ENCODE measurements around the gene ABCA7.

The ABCA7 gene

DNA sequence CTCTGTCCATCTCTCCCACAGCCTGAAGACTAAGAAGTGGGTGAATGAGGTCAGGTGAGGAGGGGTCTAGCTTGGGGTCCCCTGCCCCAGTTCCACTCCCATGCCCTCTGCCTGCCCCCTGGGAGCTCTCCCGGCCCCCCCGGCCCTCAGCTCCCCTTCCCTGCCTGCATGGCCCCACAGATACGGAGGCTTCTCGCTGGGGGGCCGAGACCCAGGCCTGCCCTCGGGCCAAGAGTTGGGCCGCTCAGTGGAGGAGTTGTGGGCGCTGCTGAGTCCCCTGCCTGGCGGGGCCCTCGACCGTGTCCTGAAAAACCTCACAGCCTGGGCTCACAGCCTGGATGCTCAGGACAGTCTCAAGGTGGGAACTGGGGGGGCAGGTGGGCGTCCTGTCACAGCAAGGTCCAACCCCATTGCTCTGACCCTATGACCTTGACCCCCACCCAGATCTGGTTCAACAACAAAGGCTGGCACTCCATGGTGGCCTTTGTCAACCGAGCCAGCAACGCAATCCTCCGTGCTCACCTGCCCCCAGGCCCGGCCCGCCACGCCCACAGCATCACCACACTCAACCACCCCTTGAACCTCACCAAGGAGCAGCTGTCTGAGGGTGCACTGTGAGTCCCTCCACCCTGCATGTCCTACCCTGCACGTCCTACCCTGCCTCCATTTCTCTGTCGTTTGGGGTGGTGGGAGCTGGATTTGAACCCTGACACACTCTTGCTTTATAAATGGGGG, 16.1 kb downstream of the ABCA7 start:
- Histone ChIP-seq H3K27ac (no peak overlapping the region), H3K4me3 (no peak overlapping the region)
- TF ChIP-seq, protein P1, sequence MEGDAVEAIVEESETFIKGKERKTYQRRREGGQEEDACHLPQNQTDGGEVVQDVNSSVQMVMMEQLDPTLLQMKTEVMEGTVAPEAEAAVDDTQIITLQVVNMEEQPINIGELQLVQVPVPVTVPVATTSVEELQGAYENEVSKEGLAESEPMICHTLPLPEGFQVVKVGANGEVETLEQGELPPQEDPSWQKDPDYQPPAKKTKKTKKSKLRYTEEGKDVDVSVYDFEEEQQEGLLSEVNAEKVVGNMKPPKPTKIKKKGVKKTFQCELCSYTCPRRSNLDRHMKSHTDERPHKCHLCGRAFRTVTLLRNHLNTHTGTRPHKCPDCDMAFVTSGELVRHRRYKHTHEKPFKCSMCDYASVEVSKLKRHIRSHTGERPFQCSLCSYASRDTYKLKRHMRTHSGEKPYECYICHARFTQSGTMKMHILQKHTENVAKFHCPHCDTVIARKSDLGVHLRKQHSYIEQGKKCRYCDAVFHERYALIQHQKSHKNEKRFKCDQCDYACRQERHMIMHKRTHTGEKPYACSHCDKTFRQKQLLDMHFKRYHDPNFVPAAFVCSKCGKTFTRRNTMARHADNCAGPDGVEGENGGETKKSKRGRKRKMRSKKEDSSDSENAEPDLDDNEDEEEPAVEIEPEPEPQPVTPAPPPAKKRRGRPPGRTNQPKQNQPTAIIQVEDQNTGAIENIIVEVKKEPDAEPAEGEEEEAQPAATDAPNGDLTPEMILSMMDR (IDR thresholded peaks at IDR 0.05) = no peak
- no peak for DNase-seq (ENCODE audit: low spot score)

DNA sequence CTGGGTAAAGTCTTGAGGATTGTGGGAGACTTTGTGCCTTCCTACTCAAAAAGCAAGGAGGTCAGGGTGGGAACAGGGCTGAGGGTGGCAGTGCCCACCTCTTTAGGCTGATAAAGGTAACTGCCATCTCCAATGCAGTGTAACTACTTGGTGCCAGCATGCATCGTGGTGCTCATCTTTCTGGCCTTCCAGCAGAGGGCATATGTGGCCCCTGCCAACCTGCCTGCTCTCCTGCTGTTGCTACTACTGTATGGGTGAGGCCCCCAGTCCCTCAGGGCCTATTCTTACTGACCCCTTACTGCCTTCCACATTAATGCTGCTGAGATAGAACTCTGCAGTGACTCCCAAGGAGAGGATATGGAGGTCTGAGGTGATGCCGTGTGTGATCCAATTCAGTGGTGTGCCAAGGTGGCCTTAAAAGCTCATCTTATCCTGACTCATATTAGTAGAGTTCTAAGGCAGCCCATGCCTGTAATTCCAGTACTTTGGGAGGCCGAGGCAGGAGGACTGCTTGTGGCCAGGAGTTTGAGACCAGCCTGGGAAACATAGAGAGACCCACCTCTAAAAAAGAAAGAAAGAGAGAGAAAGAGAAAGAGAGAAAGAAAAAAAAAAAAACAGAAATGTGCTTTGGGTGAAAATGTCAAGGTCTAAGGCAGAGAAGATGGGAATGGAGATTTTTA, 17.4 kb downstream of the ABCA7 start:
- TF ChIP-seq, protein P1 (IDR thresholded peaks at IDR 0.05) = no peak
- Histone ChIP-seq H3K4me3 (no peak overlapping the region), H3K27ac (no peak overlapping the region)
- no peak for DNase-seq (ENCODE audit: low spot score)

DNA sequence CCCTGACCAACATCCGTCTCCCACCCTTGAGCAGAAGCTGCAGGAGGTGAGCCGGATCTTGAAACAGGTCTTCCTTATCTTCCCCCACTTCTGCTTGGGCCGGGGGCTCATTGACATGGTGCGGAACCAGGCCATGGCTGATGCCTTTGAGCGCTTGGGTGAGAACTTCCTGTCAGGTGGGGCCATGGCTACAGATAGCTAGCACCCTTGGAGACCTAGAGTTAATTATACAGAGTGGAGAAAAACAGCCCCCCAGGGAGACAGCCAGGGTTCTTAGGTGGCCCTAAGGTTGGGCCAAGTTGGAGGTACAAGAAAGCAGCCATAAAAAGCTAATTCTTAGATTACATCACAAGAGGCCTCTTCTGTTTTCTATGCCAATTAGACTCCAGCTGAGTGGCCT, 18.2 kb downstream of the ABCA7 start:
- TF ChIP-seq, protein P1 (IDR thresholded peaks at IDR 0.05) = no peak
- H3K4me3 ChIP-seq = no peak overlapping the region
- H3K27ac ChIP-seq = no peak overlapping the region
- DNase-seq (ENCODE audit: low spot score) = no peak

DNA sequence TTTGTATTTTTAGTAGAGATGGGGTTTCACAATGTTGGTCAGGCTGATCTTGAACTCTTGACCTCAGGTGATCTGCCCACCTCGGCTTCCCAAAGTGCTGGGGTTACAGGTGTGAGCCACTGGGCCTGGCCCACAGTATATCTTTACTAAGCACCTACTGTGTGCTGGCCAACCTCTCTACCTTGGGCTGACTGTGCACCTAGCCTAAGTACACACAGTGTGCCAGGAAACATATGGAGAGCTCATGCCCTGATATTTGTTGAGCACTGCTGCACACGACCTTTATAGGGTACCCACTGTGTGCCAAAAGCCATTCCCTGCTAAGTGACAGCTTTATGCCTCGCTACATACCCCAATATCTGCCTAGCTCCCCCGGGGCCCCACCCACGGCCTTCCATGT, 20.8 kb downstream of the ABCA7 start:
- DNase-seq (ENCODE audit: low spot score) = no peak
- TF ChIP-seq, protein P1 (IDR thresholded peaks at IDR 0.05) = no peak
- no peak overlapping the region for H3K27ac ChIP-seq
- no peak overlapping the region for H3K4me3 ChIP-seq

DNA sequence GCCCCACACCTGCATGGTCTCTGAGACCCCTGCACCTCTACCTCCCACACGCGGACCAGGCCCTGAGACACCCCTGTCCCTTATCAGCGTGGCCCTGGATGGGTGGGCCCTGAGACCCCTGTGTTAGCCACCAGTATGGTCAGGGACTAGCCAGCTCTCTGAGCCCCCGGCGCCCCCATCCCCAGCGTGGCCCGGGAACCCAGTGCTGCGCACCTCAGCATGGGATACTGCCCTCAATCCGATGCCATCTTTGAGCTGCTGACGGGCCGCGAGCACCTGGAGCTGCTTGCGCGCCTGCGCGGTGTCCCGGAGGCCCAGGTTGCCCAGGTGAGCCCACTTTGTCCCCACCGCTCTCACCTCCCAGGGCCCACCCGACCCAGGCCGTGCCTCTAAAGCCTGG, 22.1 kb downstream of the ABCA7 start:
- no peak for DNase-seq (ENCODE audit: low spot score)
- no peak overlapping the region for H3K27ac ChIP-seq
- H3K4me3 ChIP-seq = no peak overlapping the region
- TF ChIP-seq, protein P1 (IDR thresholded peaks at IDR 0.05) = no peak

DNA sequence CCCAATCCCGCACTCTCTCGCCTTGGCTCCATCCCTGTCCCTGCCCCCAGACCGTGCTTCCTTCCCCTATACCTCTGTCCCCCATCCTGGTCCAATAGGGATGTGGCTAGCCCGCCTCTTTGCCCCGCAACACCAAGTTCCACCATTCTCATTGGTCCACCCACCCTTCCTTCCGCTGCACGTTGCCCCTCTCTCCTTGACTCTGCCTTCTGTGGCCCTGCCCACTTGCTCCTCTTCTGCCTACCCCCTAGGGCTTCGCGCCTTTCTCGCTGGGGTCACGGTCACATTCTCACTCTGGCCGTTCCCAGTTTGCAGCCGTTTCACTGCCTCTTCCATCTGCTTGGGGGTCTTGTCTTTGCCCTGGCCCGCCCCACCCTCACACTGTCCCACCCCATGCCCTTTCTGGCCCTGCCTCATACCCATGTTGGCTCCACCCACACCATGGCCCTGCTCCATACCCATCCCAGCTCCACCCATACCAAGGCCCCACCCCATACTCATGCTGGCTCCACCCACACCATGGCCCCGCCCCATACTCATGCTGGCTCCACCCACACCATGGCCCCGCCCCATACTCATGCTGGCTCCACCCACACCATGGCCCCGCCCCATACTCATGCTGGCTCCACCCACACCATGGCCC, 22.6 kb downstream of the ABCA7 start:
- TF ChIP-seq, protein P1 (IDR thresholded peaks at IDR 0.05) = no peak
- Histone ChIP-seq H3K4me3 (no peak overlapping the region), H3K27ac (no peak overlapping the region)
- DNase-seq (ENCODE audit: low spot score) = no peak
